Omental fat pad (tissue), 4 donors: ENCODE data around the gene ANKS1B. TPM values are rescaled to one million over a fixed set of nuclear protein-coding genes. Genes with fewer than 3 reads are reported as not detected.

Source experiments
- ATAC-seq: fragments of 150-250 bp; one replicate; pipeline ENCODE4 v1.9.1; 2016; ENCODE audit warnings: mild to moderate bottlenecking, moderate library complexity; ENCODE audit not compliant: low FRiP score
- DNase-seq: peaks from one replicate; pipeline ENCODE4 v3.0.0-alpha.2; 2019; ENCODE audit warnings: low spot score
- total RNA-seq, 4 donors: library from RNA; depleted of rRNA; stranded (reverse); fragments of >200 nt; gene quantifications; one replicate each; pipeline ENCODE4 v1.1.0, GENCODE V29; 2016
- TF ChIP-seq, protein P1 (sequence below), 3 donors: fragments of 450-650 bp; IDR thresholded peaks; one replicate each; pipeline ENCODE4 v1.5.1; 2016 to 2017; ENCODE audit warnings: antibody characterized with exemption in 3 of 3, mild to moderate bottlenecking in 3 of 3, moderate library complexity in 2 of 3

The ANKS1B gene
- total RNA-seq, 4 donors from 2014 or later, result 5.5 to 26.4 (median 7.6) TPM

DNA sequence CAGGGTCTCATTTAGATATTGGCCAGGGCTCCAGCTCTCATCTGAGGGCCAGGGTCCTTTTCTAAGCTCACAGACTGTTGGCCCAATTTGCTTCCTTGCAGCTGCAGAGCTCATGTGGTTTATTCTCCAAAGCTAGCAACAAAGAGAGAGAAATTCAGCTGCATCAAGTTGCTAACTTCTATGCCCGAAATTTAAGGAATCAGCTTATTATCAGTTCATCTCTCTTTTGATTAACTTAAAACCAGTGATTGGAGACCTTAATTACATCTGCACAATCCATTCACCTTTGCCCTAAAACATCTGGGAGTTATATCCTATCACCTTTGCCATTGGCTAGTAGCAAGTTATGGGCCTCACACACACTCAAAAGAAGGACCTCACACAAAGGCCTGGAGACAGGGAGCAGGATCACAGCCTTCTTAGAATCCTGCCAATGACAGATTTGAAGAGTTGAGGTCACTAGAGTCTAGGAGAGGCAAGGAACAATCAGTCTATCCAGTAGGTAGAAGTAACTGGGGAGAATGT, 596.0 kb downstream of the ANKS1B start:
- no peak for DNase-seq
- TF ChIP-seq, protein P1, sequence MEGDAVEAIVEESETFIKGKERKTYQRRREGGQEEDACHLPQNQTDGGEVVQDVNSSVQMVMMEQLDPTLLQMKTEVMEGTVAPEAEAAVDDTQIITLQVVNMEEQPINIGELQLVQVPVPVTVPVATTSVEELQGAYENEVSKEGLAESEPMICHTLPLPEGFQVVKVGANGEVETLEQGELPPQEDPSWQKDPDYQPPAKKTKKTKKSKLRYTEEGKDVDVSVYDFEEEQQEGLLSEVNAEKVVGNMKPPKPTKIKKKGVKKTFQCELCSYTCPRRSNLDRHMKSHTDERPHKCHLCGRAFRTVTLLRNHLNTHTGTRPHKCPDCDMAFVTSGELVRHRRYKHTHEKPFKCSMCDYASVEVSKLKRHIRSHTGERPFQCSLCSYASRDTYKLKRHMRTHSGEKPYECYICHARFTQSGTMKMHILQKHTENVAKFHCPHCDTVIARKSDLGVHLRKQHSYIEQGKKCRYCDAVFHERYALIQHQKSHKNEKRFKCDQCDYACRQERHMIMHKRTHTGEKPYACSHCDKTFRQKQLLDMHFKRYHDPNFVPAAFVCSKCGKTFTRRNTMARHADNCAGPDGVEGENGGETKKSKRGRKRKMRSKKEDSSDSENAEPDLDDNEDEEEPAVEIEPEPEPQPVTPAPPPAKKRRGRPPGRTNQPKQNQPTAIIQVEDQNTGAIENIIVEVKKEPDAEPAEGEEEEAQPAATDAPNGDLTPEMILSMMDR (IDR thresholded peaks at IDR 0.05), result no peak
- ATAC-seq, result no peak

DNA sequence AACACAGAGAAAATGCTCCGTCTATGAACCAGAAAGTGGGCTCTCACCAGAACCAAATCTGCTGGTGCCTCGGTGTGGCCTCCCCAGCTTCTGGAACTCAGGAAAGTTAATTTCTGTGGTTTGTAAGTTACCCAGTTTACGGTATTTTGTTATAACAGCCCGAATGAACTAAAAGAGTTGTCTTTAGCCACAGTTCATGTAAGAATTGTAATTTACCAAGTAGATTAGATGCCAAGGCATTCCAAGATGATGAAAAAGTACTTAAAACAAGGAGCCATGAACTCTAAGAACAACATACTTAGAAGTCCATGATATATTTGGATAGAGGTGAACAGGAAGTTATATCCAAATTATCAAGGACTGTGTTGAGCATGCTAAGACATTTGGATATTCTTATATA, 597.1 kb downstream of the ANKS1B start:
- ATAC-seq, result no peak

DNA sequence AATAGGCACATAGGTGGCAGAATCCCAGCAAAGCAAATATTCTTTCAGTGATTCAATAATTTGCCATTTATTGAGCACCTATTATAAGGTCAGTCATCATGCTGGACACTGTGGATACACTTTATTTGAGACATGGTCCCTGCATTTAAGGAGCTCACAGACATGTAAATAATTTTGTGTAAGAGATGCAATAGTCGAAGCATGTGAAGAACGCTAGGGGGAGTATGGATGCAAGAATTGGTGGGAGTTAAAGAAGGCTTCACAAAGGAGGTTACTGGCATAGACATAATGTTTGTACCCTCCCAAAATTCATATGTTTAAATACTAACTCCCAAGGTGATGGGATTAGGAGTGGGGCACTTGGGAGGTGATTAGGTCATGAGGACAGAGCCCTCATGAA, 597.8 kb downstream of the ANKS1B start:
- DNase-seq (no peak), ATAC-seq (no peak)
- TF ChIP-seq, protein P1 (IDR thresholded peaks at IDR 0.05), result no peak

More for the DNA sequence above, 597.1 kb downstream of the ANKS1B start:
- no peak for DNase-seq
- TF ChIP-seq, protein P1 (IDR thresholded peaks at IDR 0.05), result no peak

DNA sequence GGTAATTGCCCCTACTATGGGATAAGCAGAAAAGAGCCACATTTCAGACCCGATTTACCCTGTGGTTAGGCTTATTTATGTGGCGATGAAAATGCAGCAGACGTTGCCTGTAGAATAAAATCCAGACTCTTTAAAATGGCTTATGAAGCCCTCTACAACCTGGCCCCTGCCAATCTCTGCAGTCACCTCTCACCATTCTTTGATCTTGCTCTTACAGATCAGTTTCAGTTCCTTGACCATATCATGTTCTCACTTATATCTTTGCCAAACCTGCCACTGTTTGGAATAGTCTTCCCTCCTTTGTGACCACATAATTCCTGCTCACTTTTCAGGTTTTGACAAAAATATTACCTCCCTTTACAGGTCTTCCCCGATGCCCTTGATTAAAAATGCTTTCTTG, 601.5 kb downstream of the ANKS1B start:
- DNase-seq, result no peak
- TF ChIP-seq, protein P1 (IDR thresholded peaks at IDR 0.05), result no peak
- no peak for ATAC-seq

DNA sequence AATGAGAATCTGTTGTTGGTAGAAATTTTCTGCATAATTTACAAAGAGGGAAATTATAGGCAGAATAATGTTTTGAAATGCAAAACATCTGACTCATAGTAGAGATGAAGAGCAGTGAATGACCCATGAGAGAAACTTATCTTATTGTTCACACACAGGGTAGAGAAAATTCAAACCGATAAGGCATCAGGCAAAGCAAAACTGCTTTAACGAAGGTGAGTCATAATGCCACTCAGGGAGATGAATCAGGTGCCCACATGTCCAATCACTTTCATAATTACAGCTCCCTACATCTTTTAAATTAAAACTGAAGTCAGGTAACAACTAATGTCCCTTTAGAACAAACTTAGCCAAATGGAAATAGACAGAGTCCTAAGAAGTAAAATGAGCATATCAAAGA, 602.7 kb downstream of the ANKS1B start:
- ATAC-seq (no peak), DNase-seq (no peak)
- TF ChIP-seq, protein P1 (IDR thresholded peaks at IDR 0.05), result no peak

DNA sequence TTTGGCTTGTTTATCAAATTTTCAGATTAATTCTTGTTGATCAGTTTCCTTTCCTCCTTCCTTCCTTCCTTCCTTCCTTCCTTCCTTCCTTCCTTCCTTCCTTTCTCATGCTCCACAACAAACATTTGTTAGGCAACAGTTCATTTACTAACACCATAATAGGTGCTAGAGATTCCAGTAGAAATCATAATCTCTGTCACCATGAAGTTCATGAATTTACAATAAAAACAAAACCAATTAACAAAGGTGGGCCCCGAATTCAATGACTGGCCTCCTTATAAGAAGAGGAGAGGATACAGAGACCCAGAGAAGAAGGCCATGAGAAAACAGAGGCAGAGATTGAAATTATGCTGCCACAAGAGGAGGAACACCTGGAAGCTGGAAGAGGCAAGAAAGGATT, 604.0 kb downstream of the ANKS1B start:
- DNase-seq (no peak), ATAC-seq (no peak)
- TF ChIP-seq, protein P1 (IDR thresholded peaks at IDR 0.05), result no peak

DNA sequence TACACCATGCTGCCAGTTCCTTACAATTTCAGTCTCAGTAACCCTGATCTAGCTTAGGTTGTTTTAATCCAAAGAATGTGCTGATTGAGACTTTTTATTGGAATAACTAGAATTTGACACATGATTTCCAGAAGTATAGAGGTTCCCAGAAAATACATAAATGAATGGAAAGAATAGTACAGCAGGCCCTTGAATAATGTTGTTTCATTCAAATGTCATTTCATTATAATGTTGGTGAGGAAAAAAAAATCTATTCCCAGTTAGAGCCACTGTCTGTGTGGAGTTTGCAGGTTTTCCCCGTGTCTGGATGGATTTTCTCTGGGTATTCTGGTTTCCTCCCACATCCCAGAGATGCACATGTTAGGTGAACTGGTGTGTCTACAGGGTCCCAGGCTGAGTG, 610.7 kb downstream of the ANKS1B start:
- ATAC-seq (no peak), DNase-seq (no peak)

More for the DNA sequence above, 610.7 kb downstream of the ANKS1B start:
- TF ChIP-seq, protein P1 (IDR thresholded peaks at IDR 0.05), result no peak
